HG02642 (cell line): ENCODE data around the gene ZNF646.
"Not testable (repeated sequence)": the region's sequence is repeated elsewhere in the genome, so short reads cannot be mapped to it uniquely, and the experiment has no call there.

Source experiments
- ATAC-seq: cut with Tn5 transposase; IDR thresholded peaks from one replicate; pipeline ENCODE4 v1.9.1; 2021; ENCODE audit warnings: mild to moderate bottlenecking; ENCODE audit not compliant: unreplicated experiment, poor library complexity

ZNF646 gene

GRCh38 chr16:31100876-31101641 lies 26.8 kb downstream of the ZNF646 start:
- ATAC-seq, result not testable (repeated sequence)

DNA sequence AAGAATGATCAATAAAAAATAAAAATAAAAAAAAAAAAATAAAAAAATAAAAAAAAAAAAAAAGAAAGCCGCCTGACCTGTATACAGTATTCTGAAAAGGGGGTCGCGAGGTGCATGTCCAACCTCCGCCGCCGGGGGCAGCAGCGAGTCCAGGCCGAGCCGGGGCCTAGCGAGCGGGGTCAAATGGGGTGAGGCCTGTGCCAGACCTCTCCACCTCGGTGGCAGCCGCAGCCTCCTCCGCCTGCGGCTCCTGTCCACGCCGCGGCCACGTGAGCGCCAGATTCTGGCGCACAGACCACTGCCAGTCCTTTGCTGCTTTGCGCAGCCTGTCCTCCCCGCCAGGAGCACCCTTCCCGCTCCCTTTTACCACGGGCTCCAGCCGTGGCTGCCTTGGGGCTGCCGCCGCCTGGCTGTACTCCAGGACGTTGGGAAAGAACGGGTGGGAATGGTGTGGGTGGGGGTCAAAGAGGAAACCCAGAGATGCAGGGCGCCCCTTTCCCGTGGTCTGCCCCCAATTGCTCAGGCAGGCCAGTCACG lies 31.5 kb downstream of the ZNF646 start:
- ATAC-seq, result peak; percentile 41

GRCh38 chr16:31106509-31107464 lies 32.6 kb downstream of the ZNF646 start:
- no peak for ATAC-seq

DNA sequence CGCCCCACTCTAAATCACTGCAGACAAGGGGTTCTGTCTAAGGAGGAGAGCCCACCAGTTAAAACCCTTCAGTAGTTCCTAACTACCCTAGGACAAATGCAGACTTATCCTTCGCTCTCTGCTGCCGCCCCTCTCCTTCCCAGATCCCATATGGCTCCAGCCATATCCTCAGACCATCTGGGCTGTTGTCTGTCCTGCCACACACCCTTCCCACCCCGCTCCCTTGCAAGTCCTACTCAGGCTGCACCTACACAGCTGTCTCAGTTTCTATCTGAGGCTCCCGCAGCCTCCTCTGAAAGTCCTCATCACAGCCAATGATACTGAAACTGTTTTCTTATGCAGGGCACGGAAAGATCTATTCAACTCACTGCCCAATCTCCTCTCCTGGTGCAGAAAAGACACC lies 33.2 kb downstream of the ZNF646 start:
- peak; percentile 46 for ATAC-seq

- ATAC-seq, result peak; percentile 86
Measured at GRCh38 chr16:31108035-31108793, 34.0 kb downstream of the ZNF646 start, which contains the start of gene BCKDK. TSS of gene BCKDK (plus strand) at chr16:31108386. CDS start at chr16:31109224, 838 bp downstream.

GRCh38 chr16:31108794-31109558 lies 34.8 kb downstream of the ZNF646 start:
- no peak for ATAC-seq

GRCh38 chr16:31109622-31110021 lies 35.4 kb downstream of the ZNF646 start:
- no peak for ATAC-seq

DNA sequence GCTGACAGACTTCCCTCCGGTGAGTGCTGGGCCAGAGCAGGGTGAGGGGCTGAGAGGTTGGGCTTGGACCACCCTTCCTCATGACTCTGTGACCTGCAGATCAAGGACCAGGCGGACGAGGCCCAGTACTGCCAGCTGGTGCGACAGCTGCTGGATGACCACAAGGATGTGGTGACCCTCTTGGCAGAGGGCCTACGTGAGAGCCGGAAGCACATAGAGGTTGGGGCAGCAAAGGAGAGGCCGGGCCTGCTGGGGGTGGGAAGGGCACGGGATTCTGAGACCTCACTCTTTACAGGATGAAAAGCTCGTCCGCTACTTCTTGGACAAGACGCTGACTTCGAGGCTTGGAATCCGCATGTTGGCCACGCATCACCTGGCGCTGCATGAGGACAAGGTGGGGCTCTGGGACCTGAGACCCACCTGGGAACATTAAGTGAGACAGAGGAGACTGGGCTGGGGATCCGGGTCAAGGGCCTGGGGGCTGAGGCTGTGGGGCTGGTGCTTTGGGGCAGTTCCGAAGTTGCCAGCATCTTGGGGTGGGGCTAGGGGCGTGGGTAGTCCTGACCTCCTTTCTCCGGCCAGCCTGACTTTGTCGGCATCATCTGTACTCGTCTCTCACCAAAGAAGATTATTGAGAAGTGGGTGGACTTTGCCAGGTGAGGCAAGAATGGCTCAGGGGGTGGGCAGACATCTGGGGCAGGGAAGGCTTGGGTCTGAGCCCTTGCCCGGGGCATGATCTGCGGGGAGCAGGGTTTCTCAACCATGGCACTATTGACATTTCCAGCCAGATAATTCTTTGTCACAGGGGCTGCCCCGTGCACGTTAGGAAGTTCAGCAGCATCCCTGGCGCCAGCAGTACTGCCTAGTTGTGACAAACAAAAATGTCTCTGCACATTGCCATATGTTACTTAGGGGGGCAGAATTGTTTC lies 36.1 kb downstream of the ZNF646 start:
- ATAC-seq, result no peak

DNA sequence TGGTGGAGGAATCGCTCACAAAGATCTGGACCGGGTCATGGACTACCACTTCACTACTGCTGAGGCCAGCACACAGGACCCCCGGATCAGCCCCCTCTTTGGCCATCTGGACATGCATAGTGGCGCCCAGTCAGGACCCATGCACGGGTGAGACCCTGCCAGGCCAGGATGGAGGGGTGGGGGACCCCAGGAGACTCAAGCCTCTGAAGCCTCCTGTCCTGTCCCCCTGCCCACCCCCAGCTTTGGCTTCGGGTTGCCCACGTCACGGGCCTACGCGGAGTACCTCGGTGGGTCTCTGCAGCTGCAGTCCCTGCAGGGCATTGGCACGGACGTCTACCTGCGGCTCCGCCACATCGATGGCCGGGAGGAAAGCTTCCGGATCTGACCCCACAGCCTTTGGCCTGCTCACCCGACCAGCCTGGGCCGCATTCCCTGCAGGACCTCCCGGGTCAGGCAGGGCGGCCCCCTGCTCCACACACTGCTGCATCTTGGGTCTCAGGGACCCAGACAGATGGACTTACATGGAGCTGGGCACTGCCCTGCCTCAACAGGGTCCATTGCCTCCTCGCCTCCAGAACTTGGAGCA lies 37.8 kb downstream of the ZNF646 start:
- ATAC-seq, result no peak

DNA sequence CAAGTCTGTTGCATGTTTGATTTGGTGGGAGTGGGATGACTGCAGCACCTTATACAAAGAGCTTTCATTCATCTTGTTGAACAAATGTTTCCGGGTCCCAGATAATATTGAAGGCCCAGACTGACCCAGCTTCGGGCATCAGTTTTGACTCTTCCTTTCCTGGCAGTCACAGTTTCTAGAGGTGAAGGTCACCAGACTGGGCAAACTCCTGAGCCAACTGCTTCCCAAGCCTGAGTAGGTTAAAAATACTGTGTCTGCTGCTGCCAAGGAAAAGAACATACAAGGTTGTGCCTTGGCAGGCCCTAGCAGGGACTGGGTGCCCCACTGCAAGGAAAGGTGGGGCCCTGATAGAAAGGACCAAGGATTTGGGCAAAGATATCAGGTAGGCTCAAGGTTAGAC lies 38.5 kb downstream of the ZNF646 start:
- no peak for ATAC-seq

- no peak for ATAC-seq
Measured at GRCh38 chr16:31113121-31114120, 39.2 kb downstream of the ZNF646 start.

DNA sequence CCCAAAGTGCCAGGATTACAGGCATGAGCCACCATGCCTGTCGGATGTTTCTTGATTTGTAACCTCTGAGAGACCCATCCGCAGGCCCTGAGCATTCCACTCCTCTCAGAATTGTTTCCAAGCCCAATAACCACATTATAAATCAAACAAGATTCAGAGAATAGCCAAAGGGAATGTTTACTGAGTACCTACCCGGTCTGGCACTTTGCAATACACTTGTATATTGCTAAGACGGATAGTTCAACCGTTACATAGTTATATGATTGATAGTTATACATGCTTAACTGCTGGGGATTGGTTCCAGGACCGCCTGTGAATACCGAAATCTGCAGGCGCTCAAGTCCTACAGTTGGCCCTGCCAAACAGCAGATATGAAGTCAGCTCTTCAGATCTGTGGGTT lies 40.2 kb downstream of the ZNF646 start:
- no peak for ATAC-seq

- ATAC-seq, result peak; percentile 88
Measured at GRCh38 chr16:31117384-31118222, 43.4 kb downstream of the ZNF646 start, which contains the start of gene KAT8. TSS of gene KAT8 (plus strand) at chr16:31117664. CDS start at chr16:31117682, 18 bp downstream.

GRCh38 chr16:31118223-31119155 lies 44.3 kb downstream of the ZNF646 start:
- no peak for ATAC-seq

DNA sequence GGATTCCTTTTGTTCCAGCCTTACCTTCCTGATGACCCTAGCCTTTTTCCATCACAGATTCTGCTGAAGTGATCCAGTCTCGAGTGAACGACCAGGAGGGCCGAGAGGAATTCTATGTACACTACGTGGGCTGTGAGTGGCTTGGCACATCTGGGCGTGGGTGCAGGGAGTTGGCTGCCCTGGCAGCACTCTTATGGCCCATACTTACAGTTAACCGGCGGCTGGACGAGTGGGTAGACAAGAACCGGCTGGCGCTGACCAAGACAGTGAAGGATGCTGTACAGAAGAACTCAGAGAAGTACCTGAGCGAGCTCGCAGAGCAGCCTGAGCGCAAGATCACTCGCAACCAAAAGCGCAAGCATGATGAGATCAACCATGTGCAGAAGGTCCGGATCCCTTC lies 45.9 kb downstream of the ZNF646 start:
- no peak for ATAC-seq
